GM18951 (cell line): Measurements from ENCODE around the gene MIXL1.

ENCODE experiments used
- POLR2A ChIP-seq: IDR thresholded peaks from 4 replicates; pipeline ENCODE4 v1.6.1; 2011; ENCODE audit warnings: mild to moderate bottlenecking; ENCODE audit not compliant: insufficient read length, insufficient read depth; ENCODE audit errors: extremely low read depth
- in situ Hi-C: fragments of 300-500 bp; cut with MboI; formaldehyde crosslinking; loops from one replicate; pipeline ENCODE4 v1.12.0; 2022; ENCODE audit warnings: low sequenced_read_pairs, mixed read lengths, inconsistent platforms; ENCODE audit not compliant: unreplicated experiment

MIXL1 gene

DNA sequence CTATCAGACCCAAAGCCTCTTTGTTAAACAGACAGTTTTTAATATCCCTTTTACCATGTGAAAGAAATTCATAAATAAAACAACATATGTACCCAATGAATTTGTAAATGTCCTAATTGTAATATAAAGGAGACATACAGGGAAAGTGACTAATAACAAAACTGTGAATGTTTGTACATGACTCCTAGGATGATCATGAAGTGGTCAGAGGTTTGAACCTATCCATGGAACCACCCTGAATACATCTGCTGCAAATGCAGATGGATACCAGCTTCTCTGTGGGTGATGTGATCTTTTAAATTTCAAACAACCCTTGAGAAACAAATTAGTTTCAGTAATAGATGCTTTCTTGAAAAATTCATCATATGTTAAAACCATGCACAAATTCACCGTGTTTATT, 20.2 kb upstream of the MIXL1 start:
- in situ Hi-C loops, result no loop called here
- no peak for TF ChIP-seq POLR2A

- TF ChIP-seq POLR2A, result no peak
- in situ Hi-C loops, result no loop called here
These were observed 19.8 kb upstream of the MIXL1 start for GRCh38 chr1:226203655-226204054.

GRCh38 chr1:226204198-226204597, 19.3 kb upstream of the MIXL1 start:
- TF ChIP-seq POLR2A, result no peak
- in situ Hi-C loops, result no loop called here

GRCh38 chr1:226207048-226207447, 16.4 kb upstream of the MIXL1 start:
- no peak for TF ChIP-seq POLR2A
- in situ Hi-C loops, result no loop called here

DNA sequence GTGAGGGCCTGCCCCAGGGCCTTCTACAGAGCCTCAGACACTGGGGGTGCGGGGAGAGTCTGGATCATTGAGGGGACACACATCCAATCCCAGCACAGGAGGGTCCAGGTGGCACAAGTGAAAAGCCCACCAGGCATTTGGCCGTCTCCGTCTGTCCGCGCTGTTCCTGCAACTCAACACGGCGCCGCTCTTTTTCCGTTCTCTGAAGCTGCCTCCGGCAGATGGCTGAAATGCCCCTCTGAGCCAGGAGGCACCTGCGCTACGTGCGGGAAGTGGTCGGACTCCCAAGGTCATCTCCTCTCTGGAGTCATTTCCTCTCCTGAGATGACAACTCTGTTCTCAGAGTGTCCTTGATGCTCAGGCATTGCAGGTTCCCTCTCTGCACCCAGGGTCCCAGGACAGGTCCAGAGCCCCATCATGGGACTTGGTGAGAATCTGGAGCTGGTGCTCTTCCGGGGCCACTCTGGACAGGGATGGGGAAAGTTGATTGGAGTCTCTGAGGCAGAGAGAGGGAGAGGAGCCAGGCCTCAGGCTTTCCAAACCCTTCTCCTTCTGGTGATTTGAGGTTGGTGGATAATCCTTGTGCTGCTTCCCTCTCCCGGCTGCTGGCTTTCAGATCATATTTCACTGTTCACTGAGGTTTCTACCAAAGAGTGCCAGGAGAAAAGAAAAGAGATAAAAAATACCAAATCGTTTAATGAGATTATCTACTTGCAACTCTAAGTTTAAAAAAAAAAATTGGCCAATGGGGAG, 14.0 kb upstream of the MIXL1 start:
- in situ Hi-C loops, result no loop called here
- no peak for TF ChIP-seq POLR2A

GRCh38 chr1:226210571-226211176, 12.8 kb upstream of the MIXL1 start:
- no peak for TF ChIP-seq POLR2A
- in situ Hi-C loops, result no loop called here

- in situ Hi-C loops, result no loop called here
- no peak for TF ChIP-seq POLR2A
These were observed 12.2 kb upstream of the MIXL1 start for GRCh38 chr1:226211181-226211821.

GRCh38 chr1:226212545-226212944, 10.9 kb upstream of the MIXL1 start:
- TF ChIP-seq POLR2A, result no peak

GRCh38 chr1:226215239-226215638, 8.2 kb upstream of the MIXL1 start:
- in situ Hi-C loops, result no loop called here
- no peak for TF ChIP-seq POLR2A

More at GRCh38 chr1:226212545-226212944, 10.9 kb upstream of the MIXL1 start:
- in situ Hi-C loops, result no loop called here

DNA sequence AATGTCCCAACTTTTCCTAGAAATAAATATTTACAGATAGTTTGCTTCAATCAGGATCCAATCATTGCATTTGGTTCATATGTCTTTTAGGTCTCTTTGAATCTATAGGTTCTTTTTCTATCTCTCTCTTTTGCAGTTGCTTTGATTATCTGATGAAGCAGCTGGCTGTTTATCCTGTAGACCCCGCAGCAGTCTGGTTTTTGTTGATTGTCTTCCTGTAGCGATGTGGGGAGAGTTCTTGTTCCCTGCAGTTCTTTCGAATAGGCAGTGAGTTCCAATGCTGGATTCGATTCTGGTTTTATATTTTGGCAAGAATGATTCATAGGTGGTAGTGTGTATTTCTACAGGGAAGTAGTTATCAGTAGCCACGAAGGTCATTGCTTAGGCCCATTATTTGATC, 7.4 kb upstream of the MIXL1 start:
- in situ Hi-C loops, result no loop called here
- TF ChIP-seq POLR2A, result no peak

- in situ Hi-C loops, result no loop called here
- no peak for TF ChIP-seq POLR2A
These were observed 6.2 kb upstream of the MIXL1 start for GRCh38 chr1:226217273-226217672.

DNA sequence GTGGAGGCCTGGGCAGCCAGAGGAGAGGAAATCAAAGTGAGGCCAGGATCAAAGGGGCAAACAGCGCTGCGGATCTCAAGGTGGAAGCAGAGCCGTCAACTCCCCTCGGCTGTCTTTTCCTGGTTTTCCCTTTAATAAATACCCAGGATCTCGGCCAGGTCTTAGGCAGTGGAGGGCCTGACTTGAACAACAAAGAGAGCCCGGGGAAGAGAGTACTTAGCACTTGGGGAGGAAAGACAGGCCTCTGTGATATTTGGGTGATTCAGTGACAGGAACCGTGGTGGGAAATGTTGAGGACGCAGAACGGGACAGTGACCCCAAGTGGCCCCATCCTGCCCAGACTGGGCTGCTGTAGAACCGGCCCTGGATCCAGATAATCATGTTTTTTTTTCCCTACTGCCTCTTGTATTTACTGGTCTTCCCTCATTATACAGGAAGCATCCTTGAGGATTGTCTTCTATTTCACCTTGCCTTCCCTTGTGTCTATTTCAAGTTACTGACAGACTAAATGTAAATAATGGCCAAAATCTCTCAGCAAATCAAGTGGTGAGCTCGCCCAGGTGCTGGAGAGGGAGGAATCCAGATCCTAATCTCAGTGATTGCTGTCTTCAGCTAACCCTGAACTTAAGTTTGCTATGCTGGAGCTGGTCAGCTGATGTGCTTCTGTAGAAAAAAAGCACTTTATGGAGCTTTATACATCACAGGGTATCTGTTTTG, 2.8 kb upstream of the MIXL1 start:
- in situ Hi-C loops, result no loop called here
- no peak for TF ChIP-seq POLR2A

DNA sequence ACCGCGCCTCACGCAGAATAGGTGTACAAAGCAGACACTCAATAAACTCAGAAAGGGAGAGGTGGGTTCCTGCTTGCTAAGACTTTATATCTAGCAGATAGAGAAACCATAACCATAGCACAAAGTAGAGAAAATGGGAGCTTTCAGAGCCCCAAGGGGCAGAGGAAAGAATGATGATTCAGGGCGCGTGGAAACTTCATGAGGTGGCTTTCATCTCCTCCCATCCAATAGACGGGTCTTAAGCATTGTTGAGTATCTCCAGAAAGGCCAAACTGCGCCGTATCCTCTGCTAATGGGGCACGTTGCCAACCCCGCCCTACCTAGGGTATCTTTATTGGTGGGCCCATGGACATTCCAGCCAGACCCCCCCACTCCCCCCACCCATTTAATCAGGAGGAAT, 778 bp upstream of the MIXL1 start:
- no peak for TF ChIP-seq POLR2A
- in situ Hi-C loops, result no loop called here
